Thoracic aorta (tissue), 2 donors: ENCODE results near the gene EPS8L1. TPM values are rescaled to one million over a fixed set of nuclear protein-coding genes. Genes with fewer than 3 reads are reported as not detected.

ENCODE experiments used
- ATAC-seq: fragments of 150-250 bp; one replicate; pipeline ENCODE4 v1.8.0; 2017; ENCODE audit warnings: low read depth; ENCODE audit not compliant: insufficient number of reproducible peaks, low FRiP score
- DNase-seq: peaks from one replicate; pipeline ENCODE4 v3.0.0-alpha.2; 2020; ENCODE audit warnings: low spot score
- H3K27ac ChIP-seq, 2 donors: fragments of 200-600 bp; sonication (generic); 1 replicate in 1 of 2; 2 replicates in 1 of 2; pipeline ENCODE4 v1.5.1; 2016; ENCODE audit warnings: mild to moderate bottlenecking in 2 of 2, moderate library complexity in 2 of 2
- H3K27me3 ChIP-seq: fragments of 200-600 bp; sonication (generic); replicated peaks from 2 replicates; pipeline ENCODE4 v1.6.0; 2016; ENCODE audit warnings: mild to moderate bottlenecking; ENCODE audit not compliant: insufficient read depth
- H3K36me3 ChIP-seq: fragments of 200-600 bp; sonication (generic); one replicate; pipeline ENCODE4 v1.5.1; 2016
- H3K4me1 ChIP-seq, 2 donors: fragments of 200-600 bp; sonication (generic); 1 replicate in 1 of 2; 2 replicates in 1 of 2; pipeline versions ENCODE4 v1.5.1 to v1.6.0; 2016; ENCODE audit warnings: low read depth in 2 of 2, mild to moderate bottlenecking in 1 of 2; ENCODE audit not compliant: control insufficient read depth in 1 of 2
- H3K4me3 ChIP-seq: fragments of 200-600 bp; sonication (generic); 2 replicates; pipeline ENCODE4 v1.5.1; 2016; ENCODE audit warnings: mild to moderate bottlenecking
- H3K9me3 ChIP-seq: fragments of 200-600 bp; sonication (generic); 2 replicates; pipeline ENCODE4 v1.5.1; 2016
- total RNA-seq, 2 donors: library from RNA; depleted of rRNA; stranded (reverse); fragments of >200 nt; gene quantifications; one replicate each; pipeline versions ENCODE4 v1.1.0 to v1.2.3, GENCODE V29; 2016
- TF ChIP-seq, protein P1 (sequence below): fragments of 200-600 bp; sonication (generic); IDR thresholded peaks from one replicate; pipeline ENCODE4 v1.5.1; 2019; ENCODE audit warnings: antibody characterized with exemption

EPS8L1 gene
- total RNA-seq, 2 donors from 2014 or later = 5.4 to 16.3 TPM

DNA sequence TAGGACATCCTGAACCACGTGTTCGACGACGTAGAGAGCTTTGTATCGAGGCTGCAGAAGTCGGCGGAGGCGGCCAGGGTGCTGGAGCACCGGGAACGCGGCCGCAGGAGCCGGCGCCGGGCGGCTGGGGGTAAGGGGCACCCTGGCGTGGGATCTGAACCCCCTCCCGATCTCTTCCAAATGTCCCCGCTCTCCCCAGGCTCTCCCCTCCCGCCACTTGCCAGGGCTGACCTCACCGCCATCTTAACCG is 6.0 kb downstream of the EPS8L1 start:
- Histone ChIP-seq H3K36me3 (no peaks in the 10 kb centered on the region), H3K27ac (peak overlapping the region in 1 of 2 donors; percentile 4), H3K27me3 (peaks cover 15% of the 10 kb centered on the region), H3K4me1 (peaks cover 14 to 35% of the 10 kb centered on the region in 2 donors), H3K4me3 (peak overlapping the region; percentile 75), H3K9me3 (no peaks in the 10 kb centered on the region)
- DNase-seq (no peak), ATAC-seq (no peak)
- TF ChIP-seq, protein P1, sequence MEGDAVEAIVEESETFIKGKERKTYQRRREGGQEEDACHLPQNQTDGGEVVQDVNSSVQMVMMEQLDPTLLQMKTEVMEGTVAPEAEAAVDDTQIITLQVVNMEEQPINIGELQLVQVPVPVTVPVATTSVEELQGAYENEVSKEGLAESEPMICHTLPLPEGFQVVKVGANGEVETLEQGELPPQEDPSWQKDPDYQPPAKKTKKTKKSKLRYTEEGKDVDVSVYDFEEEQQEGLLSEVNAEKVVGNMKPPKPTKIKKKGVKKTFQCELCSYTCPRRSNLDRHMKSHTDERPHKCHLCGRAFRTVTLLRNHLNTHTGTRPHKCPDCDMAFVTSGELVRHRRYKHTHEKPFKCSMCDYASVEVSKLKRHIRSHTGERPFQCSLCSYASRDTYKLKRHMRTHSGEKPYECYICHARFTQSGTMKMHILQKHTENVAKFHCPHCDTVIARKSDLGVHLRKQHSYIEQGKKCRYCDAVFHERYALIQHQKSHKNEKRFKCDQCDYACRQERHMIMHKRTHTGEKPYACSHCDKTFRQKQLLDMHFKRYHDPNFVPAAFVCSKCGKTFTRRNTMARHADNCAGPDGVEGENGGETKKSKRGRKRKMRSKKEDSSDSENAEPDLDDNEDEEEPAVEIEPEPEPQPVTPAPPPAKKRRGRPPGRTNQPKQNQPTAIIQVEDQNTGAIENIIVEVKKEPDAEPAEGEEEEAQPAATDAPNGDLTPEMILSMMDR = no peak

GRCh38 chr19:55082020-55082851 is 6.6 kb downstream of the EPS8L1 start:
- Histone ChIP-seq H3K27me3 (peaks cover 15% of the 10 kb centered on the region), H3K36me3 (no peaks in the 10 kb centered on the region), H3K27ac (peak overlapping the region in 1 of 2 donors; percentile 4), H3K4me1 (peaks cover 18 to 40% of the 10 kb centered on the region in 2 donors), H3K9me3 (no peaks in the 10 kb centered on the region), H3K4me3 (peak overlapping the region; percentile 75)
- no peak for DNase-seq
- TF ChIP-seq, protein P1 = no peak
- no peak for ATAC-seq

DNA sequence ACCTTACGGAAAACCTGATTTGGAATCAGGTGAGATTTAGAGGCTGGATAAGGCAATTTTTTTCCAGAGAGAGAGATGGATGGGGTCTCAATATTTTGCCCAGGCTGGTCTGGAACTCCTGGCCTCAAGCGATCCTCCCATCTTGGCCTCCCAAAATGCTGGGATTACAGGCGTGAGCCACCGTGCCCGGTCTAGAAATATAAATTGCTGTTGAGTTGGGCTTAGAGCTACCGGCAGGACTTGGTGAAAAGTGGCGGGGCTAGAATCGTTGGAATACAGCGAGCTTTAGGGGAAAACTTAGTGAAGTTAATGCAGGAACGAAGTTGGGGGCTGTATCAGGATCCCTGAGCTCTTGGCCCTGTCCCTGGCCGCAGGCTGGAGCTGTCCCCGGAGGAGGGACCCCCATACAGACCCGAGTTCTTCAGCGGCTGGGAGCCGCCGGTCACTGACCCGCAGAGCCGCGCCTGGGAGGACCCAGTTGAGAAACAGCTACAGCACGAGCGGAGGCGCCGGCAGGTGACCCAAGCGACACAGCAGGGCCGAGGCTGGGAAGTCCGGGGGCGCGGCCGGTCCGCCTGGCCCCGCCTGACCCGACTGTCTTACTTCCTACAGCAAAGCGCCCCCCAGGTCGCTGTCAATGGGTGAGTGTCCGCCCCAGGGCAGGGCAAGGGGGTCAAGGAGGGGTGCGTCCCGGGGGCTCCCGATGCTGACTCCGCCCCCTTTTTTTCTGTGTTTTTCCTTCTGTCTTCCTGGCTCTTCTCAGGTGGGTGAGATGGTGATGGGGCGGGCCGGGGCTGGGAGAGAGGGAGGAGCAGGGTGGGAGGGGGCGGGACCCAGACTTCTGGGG is 7.6 kb downstream of the EPS8L1 start:
- H3K27me3 ChIP-seq = peaks cover 15% of the 10 kb centered on the region
- peaks cover 28 to 50% of the 10 kb centered on the region in 2 donors for H3K4me1 ChIP-seq
- no peaks in the 10 kb centered on the region for H3K9me3 ChIP-seq
- TF ChIP-seq, protein P1 = no peak
- H3K36me3 ChIP-seq = no peaks in the 10 kb centered on the region
- ATAC-seq (no peak), DNase-seq (no peak)
- H3K4me3 ChIP-seq = no peak overlapping the region
- no peak overlapping the region for H3K27ac ChIP-seq

DNA sequence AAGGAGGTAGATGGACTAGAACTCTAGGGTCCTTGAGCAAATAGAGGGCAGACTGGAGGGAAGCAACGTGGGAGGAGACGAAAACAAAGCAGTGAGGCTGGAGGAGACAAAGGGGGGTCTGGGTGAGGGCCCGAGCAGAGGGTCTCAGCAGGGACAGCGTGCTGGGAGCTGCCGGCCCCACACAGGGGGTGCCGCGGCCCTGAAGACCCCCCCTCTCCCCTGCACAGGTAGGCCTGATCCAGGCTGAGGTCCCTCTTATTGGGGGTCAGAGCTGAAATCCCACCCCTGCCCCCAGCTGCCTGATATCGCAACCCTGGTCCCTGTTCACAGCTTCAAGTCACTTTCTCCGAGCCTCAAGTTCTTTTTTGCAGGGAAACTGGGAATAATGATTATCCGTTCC is 8.7 kb downstream of the EPS8L1 start:
- Histone ChIP-seq H3K9me3 (no peaks in the 10 kb centered on the region), H3K27me3 (peaks cover 15% of the 10 kb centered on the region), H3K36me3 (no peaks in the 10 kb centered on the region), H3K4me1 (peaks cover 30 to 52% of the 10 kb centered on the region in 2 donors), H3K4me3 (no peak overlapping the region), H3K27ac (no peak overlapping the region)
- TF ChIP-seq, protein P1 = no peak
- ATAC-seq (no peak), DNase-seq (no peak)

DNA sequence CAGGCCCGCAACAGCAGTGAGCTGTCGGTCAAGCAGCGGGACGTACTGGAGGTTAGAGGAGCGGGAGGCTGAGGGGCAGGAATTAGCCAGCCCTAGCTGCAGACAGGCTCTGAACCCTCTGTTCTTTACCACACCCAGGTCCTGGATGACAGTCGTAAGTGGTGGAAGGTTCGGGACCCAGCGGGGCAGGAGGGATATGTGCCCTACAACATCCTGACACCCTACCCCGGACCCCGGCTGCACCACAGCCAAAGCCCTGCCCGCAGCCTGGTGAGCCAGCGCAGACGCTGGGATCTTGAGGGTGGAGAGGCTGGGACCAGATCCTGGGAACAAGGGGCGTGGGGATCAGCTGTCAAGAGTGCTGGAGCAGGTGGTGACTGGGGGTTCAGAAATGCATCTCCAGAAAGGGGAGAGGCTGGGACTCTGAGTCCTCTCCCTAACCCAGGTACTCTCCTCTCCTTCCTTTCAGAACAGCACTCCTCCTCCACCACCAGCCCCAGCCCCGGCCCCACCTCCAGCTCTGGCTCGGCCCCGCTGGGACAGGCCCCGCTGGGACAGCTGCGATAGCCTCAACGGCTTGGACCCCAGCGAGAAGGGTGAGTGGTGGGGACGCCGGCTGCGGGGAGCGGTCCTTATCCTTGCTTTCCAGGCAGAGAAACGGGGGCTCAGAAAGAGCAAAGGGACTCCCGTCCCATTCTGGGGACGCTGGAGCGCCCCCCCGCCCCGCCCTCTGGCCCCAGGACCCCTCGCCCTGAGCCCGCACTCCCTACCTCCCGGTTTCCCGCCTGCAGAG is 10.4 kb downstream of the EPS8L1 start:
- Histone ChIP-seq H3K4me1 (peaks cover 24 to 39% of the 10 kb centered on the region in 2 donors), H3K9me3 (no peaks in the 10 kb centered on the region), H3K27me3 (peaks cover 15% of the 10 kb centered on the region), H3K27ac (no peak overlapping the region), H3K36me3 (peaks cover 4% of the 10 kb centered on the region), H3K4me3 (peak overlapping the region; percentile 75)
- ATAC-seq (no peak), DNase-seq (no peak)
- TF ChIP-seq, protein P1 = no peak
